NB4 (cell line): ENCODE results near the gene LHX4.

Experiments
- DNase-seq: peaks from one replicate; pipeline ENCODE4 v3.0.0; 2010; ENCODE audit warnings: low read depth
- H3K4me3 ChIP-seq: one replicate; pipeline ENCODE4 v1.5.1; 2011; ENCODE audit warnings: mild to moderate bottlenecking, low read depth, low read length, moderate library complexity
- CTCF ChIP-seq: IDR thresholded peaks from one replicate; pipeline ENCODE4 v1.5.1; 2012; ENCODE audit warnings: low read depth, low read length
- MAX ChIP-seq: IDR thresholded peaks from 2 replicates; pipeline ENCODE4 v1.6.1; 2011; ENCODE audit warnings: low read depth, low read length
- MYC ChIP-seq: IDR thresholded peaks from 2 replicates; pipeline ENCODE4 v1.6.1; 2011; ENCODE audit warnings: low read depth, low read length
- POLR2A ChIP-seq: IDR thresholded peaks from 2 replicates; pipeline ENCODE4 v1.6.1; 2011; ENCODE audit warnings: mild to moderate bottlenecking; ENCODE audit not compliant: insufficient read length; ENCODE audit errors: extremely low read depth

The LHX4 gene

GRCh38 chr1:180252638-180253536, 22.8 kb downstream of the LHX4 start:
- peak; percentile 83 for DNase-seq
- no peak overlapping the region for H3K4me3 ChIP-seq
- TF ChIP-seq MAX (peak; percentile 88), MYC (peak; percentile 39), POLR2A (no peak), CTCF (peak; percentile 94)

GRCh38 chr1:180253585-180254495, 23.8 kb downstream of the LHX4 start:
- H3K4me3 ChIP-seq: no peak overlapping the region
- no peak for TF ChIP-seq POLR2A
- TF ChIP-seq MAX: no peak
- no peak for TF ChIP-seq MYC
- no peak for TF ChIP-seq CTCF
- DNase-seq: no peak

GRCh38 chr1:180254496-180254819, 24.4 kb downstream of the LHX4 start:
- DNase-seq: no peak
- TF ChIP-seq MAX: no peak
- TF ChIP-seq CTCF: no peak
- no peak for TF ChIP-seq MYC
- no peak for TF ChIP-seq POLR2A
- no peak overlapping the region for H3K4me3 ChIP-seq

- no peak overlapping the region for H3K4me3 ChIP-seq
- DNase-seq: no peak
- TF ChIP-seq MAX: no peak
- TF ChIP-seq CTCF: no peak
- no peak for TF ChIP-seq POLR2A
These were observed 24.8 kb downstream of the LHX4 start for GRCh38 chr1:180254854-180255253.

- no peak for TF ChIP-seq MAX
- TF ChIP-seq MYC: no peak
- TF ChIP-seq POLR2A: no peak
- TF ChIP-seq CTCF: no peak
- DNase-seq: peak; percentile 40
- H3K4me3 ChIP-seq: no peak overlapping the region
These were observed 25.7 kb downstream of the LHX4 start for GRCh38 chr1:180255536-180256340.
